Stimulated activated CD4-positive, alpha-beta T cell treated with anti-CD3 and anti-CD28 coated beads, TNF-alpha, amount 100 ng/mL, for 4 hours (primary cell): ENCODE data around the gene CXorf49.
"Not testable (repeated sequence)": the region's sequence is repeated elsewhere in the genome, so short reads cannot be mapped to it uniquely, and the experiment has no call there.

Experiments
- DNase-seq, 3 experiments: peaks; one replicate each; pipeline ENCODE4 v3.0.0-alpha.2; 2020; ENCODE audit warnings: low read depth in 3 of 3

Gene CXorf49

DNA sequence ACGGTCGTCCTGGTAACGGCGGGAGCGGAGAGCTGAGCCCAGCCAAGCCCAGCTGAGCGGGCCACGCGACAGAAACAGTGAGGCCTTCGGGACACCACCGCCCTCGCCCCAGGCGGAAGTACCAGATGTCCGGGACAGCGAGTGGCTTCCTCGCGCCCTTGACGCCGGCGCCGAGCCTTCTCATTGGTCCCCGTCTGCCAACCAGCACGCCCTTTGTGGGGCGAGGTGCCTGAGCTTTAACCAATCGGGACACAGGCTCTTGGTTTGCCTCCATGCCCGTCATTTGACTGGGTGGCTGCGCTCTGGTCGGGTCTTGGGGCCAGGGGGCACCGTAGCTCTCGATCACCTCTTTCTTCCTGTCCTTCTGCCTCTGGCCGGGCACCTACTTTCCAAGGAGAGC, at the start of gene CXorf49:
Gene CXorf49, minus strand, starts transcription at position 101 of the 400 bp plus-strand sequence. CDS start 134 bp downstream, outside the sequence.
- DNase-seq, result not testable (repeated sequence)

DNA sequence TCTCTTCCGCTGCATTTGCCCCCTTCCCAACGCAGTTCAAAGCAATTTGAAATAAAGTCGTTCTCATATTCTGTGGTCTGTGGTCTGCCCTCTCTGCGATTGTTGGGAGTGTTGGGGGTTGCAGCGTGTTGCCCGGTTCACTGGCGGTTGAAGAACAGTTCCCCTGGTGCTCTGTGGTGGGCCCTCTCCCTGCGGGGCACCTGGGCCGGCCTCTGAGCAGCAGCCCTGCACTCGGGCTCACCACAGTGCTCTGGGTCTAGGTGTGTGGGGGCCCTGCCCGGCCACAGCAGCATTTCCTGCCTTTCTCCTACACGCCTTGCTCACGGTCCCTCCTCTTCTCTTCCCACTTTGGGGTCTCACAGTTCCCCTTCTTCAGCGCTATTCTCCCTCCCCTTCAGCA, 49.0 kb upstream of the CXorf49 start:
- DNase-seq, result not testable (repeated sequence)

DNA sequence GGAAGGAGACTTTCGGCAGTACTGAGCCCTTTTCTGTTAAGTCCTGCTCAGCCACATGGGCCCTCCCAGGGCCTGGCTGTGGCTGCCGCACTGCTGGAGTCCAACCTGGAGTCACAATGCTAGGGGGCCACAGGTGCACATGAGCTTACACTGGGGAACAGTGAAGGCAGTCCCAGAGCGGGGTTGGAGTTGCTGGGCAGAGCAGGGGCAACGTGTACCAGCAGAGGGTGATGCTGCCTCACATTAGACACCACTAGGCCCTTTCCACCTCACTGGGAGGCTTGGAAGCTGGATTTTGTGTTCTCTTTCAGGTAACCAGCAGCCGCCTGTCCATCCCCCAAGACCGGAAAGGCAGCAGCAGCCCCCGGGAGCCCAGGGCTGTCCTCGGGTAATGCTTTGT, 47.5 kb upstream of the CXorf49 start:
- DNase-seq, result not testable (repeated sequence)

DNA sequence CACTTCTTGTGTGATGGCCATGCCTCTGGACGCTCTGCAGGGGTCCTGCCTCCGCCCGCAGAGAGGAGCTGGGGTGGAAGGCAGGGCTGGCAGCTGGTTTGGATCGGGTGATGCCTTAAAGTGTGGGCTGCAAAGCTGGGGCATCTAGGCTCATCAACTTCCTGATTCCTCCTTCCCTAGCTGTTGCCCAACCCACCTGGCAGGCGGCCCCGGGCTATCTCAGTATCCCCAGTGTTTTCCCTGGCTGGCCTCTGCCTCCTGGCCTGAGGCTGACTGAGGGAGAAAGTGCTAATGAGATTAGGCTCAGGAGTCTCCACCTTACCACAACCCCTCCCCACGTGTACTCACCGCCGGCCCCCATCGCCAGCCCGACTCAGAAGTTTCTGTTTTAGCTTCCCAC, 46.7 kb upstream of the CXorf49 start:
- not testable (repeated sequence) for DNase-seq

DNA sequence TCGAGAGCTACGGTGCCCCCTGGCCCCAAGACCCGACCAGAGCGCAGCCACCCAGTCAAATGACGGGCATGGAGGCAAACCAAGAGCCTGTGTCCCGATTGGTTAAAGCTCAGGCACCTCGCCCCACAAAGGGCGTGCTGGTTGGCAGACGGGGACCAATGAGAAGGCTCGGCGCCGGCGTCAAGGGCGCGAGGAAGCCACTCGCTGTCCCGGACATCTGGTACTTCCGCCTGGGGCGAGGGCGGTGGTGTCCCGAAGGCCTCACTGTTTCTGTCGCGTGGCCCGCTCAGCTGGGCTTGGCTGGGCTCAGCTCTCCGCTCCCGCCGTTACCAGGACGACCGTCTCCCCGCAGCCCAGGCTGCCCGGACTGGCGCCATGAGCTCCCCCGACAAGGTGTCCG, 45.0 kb upstream of the CXorf49 start, which contains the start of gene CXorf49B:
Gene CXorf49B, plus strand, starts transcription at position 301 of the 400 bp plus-strand sequence. Its CDS starts 75 bp downstream, at position 376.
- not testable (repeated sequence) for DNase-seq

DNA sequence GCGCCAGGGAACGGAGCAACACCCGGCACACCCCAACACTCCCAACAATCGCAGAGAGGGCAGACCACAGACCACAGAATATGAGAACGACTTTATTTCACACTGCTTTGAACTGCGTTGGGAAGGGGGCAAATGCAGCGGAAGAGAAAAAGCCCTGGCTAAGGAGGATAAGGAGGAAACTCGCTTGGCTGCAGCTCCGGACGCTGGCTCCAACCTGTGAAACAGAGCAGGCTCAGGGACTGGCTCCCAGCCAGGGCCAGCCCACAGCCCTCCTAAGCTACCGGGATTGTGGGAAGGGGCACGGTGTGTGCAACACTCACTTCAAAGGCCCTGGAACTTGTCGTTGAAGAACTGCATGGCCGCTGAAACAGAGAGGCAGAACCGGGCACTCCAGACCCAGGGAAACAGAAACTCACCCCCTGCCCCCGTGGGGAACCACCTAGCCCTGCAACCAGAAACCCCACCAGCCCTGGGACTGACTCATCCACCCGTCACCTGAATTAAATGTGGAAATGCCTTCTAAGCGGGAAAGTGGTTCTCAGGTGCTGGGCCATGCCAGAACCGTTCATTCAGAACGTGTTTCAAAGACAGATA, 42.7 kb upstream of the CXorf49 start:
- DNase-seq, result not testable (repeated sequence)

DNA sequence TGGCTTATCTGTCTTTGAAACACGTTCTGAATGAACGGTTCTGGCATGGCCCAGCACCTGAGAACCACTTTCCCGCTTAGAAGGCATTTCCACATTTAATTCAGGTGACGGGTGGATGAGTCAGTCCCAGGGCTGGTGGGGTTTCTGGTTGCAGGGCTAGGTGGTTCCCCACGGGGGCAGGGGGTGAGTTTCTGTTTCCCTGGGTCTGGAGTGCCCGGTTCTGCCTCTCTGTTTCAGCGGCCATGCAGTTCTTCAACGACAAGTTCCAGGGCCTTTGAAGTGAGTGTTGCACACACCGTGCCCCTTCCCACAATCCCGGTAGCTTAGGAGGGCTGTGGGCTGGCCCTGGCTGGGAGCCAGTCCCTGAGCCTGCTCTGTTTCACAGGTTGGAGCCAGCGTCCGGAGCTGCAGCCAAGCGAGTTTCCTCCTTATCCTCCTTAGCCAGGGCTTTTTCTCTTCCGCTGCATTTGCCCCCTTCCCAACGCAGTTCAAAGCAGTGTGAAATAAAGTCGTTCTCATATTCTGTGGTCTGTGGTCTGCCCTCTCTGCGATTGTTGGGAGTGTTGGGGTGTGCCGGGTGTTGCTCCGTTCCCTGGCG, 2.3 kb upstream of the CXorf49 start:
- not testable (repeated sequence) for DNase-seq

DNA sequence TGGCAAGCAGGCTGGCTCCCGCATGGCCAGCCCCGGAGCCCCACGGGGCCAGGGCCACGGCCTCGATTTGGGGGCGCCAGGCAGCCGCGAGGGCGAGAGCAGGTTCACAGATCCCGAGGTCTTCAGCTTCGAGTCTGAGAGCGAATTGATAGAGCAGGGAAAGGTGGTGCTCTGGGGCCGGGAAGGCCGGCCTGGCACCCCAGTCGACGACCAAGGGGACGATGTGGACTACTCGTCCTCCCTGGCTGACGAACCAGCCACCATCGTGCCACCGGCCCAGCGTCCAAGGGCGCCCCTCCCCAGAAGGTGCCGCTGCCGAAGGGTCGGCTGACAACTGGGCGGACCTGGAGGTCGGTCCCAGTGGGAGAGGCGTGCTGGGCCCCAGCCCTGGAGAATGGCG, 1.1 kb upstream of the CXorf49 start:
- not testable (repeated sequence) for DNase-seq

DNA sequence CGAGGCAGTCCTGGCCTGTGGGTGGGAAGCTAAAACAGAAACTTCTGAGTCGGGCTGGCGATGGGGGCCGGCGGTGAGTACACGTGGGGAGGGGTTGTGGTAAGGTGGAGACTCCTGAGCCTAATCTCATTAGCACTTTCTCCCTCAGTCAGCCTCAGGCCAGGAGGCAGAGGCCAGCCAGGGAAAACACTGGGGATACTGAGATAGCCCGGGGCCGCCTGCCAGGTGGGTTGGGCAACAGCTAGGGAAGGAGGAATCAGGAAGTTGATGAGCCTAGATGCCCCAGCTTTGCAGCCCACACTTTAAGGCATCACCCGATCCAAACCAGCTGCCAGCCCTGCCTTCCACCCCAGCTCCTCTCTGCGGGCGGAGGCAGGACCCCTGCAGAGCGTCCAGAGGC, 1.8 kb downstream of the CXorf49 start:
- not testable (repeated sequence) for DNase-seq

DNA sequence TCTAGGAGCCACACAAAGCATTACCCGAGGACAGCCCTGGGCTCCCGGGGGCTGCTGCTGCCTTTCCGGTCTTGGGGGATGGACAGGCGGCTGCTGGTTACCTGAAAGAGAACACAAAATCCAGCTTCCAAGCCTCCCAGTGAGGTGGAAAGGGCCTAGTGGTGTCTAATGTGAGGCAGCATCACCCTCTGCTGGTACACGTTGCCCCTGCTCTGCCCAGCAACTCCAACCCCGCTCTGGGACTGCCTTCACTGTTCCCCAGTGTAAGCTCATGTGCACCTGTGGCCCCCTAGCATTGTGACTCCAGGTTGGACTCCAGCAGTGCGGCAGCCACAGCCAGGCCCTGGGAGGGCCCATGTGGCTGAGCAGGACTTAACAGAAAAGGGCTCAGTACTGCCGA, 2.5 kb downstream of the CXorf49 start:
- not testable (repeated sequence) for DNase-seq

DNA sequence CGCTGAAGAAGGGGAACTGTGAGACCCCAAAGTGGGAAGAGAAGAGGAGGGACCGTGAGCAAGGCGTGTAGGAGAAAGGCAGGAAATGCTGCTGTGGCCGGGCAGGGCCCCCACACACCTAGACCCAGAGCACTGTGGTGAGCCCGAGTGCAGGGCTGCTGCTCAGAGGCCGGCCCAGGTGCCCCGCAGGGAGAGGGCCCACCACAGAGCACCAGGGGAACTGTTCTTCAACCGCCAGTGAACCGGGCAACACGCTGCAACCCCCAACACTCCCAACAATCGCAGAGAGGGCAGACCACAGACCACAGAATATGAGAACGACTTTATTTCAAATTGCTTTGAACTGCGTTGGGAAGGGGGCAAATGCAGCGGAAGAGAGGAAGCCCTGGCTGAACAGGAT, 4.0 kb downstream of the CXorf49 start:
- not testable (repeated sequence) for DNase-seq

DNA sequence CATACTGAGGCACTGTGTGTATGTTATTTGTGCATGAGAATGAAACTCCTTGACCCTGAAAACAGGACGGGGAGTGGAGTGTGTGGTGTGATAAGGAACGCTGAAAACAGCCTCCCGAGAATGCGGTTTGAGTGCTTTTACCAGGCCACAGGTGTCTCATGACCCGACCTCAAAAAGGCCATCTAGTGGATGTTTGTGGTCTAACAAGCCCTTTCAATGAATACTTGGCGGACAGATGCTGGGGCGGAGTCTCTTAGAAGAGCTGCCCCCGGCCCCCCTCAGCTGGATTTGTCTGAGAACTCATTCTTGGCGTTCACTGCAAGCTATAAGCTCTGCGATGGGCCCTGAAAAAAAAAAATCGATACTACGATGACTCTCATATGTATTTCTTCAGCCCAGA, 15.2 kb downstream of the CXorf49 start:
- not testable (repeated sequence) for DNase-seq

DNA sequence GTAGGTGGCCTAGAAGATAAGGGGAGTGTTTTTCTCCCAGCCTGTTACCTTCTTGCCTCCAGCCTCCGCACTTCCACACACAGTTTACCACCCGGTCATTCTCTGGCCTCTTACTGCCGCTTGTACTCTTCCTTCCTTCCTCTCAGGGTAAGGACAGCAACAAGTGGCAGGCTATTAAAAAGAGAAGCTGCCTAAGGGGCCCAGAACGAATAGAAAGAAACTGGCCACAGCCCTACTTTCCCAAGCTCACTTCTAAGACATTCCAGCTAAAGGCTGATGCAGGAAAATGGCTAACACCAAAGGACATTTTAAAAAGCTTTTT, 19.1 kb downstream of the CXorf49 start:
- DNase-seq, result not testable (repeated sequence)

DNA sequence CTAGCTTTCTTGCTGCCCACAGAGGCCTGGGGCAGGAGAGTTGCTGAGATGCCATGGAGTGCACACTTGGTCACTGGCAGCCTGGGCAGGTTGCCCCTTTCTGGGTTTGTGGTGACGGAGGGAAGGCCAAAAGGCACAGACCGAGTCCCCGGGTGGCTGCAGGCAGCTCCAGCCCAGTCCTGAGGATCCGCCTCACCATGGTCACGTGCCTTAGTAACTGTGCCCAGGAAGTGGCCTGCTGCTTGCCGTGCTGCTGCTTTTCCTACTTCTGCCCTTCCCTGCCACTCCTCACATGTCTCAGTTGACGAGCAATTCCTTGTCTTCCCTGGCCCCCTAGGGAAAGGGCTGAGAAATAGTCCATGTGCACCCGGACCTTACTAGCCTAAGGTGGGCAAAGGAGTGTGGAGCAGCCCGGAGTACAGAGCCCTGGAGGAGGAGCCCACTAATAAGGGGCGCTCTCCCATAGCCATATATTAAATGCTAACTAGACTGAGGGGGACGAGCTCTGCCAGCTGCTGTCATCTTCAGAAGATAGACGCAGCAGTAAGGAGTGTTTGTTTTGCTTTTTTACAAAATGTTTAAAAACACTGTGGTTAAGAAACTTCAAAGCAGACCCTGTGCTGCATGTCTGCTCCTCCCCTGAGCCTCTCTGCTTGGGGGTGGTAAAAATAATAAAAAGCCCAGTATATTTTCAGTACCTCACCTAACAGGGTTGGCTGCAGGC, 19.6 kb downstream of the CXorf49 start:
- DNase-seq, result not testable (repeated sequence)

DNA sequence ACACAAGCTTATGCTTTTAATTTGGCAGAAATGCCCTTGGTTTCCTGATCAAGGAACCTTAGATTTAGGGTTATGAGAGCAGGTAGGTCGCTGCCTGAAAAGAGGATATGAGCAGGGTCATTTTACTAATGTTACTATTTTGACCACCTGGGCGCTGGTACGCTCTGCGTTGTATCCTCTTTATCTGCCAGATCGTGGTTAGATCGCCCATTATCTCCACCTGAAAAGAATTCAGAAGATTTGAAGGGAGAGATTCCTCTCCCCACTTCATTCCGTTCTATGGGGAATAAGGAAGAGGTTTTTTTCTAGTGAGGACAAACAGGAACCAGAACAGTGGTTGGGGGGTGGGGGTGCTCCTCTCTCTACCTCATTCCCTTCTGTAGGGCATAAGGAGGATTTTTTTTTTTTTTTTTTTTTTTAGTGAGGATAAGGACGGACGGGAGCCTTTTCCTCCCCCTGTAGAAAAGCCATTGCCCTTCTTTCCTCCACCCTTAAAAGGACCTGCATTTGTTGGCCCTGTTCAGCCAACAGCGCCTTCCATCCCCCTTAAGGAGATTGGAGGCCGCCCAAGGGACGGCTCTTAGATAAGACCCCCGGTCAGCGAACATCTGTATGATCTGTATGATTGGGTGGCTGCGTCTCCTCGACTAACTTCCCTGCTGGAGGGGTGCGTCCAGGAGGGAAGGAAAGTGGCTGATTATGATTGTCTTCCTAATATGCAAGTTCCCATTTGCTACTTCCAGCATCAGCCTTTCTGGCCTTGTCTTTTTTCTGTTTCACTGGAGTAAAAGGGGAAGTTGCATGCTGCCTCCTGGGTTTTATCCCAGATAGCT, 20.4 kb downstream of the CXorf49 start:
- DNase-seq, result not testable (repeated sequence)

DNA sequence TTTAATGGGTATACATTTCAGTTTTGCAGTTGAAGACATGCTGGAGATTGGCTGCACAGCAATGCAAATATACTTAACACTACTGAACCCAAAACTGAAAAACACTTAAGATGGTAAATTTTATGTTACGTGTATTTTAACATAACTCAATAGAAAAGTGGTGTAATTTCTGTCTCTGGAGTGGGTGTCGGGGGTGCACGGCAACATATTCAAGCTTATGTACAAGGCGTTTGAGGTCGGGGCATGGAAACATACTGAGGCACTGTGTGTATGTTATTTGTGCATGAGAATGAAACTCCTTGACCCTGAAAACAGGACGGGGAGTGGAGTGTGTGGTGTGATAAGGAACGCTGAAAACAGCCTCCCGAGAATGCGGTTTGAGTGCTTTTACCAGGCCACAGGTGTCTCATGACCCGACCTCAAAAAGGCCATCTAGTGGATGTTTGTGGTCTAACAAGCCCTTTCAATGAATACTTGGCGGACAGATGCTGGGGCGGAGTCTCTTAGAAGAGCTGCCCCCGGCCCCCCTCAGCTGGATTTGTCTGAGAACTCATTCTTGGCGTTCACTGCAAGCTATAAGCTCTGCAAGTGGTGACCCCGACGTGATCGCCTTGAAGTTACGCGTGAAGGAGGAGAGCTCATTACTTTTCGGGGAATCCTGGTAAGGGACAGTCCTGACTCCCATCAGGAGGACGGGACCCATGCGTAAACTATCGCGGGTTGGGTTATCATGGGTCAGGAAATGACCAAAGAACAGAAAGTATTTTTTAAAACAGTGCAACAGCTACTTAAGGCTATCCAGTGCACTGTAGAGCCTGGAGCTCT, 21.2 kb downstream of the CXorf49 start:
- not testable (repeated sequence) for DNase-seq

DNA sequence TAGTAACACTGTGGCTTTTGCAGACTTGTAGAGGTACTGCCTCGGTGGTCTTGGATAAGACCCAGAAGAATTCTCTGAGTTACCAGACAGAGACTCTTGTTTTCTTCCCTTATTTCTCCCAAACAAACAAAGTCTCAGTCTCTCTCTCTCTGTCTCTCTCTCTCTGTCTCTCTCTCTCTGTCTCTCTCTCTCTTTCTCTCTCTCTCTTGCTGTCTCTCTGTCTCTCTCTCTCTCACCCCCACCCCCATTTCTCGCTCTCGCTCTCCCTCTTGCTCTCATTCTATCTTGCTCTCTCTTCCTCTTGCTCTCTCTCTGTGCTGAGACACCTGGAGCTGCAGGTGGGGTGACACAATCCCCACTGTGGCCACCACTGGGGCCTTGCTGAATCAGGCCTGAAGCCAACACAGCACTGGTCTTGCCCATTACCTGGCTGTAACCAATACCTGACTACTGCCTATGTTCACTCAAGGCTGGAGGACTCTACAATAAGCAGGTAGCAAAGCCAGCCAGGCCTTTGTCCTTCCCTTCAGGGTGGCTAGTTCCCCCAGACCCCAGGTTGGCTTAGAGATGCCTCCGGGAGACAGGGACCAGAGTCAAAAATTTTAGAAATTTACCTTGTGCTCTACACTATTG, 38.4 kb downstream of the CXorf49 start:
- no peak for DNase-seq

DNA sequence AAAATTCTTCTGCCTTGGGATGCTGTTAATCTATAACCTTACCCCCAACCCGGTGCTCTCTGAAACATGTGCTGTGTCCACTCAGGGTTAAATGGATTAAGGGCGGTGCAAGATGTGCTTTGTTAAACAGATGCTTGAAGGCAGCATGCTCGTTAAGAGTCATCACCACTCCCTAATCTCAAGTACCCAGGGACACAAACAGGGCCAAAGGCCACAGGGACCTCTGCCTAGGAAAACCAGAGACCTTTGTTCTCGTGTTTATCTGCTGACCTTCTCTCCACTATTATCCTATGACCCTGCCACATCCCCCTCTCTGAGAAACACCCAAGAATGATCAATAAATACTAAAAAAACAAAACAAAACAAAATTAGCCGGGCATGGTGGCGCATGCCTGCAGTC, 40.9 kb downstream of the CXorf49 start:
- not testable (repeated sequence) for DNase-seq

DNA sequence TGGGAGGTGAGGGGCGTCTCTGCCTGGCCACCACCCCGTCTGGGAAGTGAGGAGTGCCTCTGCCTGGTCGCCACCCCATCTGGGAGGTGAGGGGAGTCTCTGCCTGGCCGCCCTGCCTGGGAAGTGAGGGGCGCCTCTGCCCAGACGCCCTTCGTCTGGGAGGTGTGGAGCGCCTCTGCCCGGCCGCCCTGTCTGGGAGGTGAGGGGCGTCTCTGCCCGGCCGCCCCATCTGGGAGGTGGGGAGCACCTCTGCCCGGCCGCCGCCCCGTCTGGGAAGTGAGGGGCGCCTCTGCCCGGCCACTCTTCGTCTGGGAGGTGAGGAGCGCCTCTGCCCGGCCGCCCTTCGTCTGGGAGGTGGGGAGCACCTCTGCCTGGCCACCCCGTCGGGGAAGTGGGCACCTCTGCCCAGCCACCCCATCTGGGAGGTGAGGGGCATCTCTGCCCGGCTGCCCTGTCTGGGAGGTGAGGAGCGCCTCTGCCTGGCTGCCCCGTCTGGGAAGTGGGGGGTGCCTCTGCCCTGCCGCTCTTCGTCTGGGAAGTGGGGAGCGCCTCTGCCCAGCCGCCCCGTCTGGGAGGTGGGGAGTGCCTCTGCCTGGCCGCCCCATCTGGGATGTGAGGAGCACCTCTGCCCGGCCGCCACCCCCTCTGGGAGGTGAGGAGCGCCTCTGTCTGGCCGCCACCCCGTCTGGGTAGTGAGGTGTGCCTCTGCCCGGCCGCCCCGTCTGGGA, 41.9 kb downstream of the CXorf49 start:
- DNase-seq, result not testable (repeated sequence)

DNA sequence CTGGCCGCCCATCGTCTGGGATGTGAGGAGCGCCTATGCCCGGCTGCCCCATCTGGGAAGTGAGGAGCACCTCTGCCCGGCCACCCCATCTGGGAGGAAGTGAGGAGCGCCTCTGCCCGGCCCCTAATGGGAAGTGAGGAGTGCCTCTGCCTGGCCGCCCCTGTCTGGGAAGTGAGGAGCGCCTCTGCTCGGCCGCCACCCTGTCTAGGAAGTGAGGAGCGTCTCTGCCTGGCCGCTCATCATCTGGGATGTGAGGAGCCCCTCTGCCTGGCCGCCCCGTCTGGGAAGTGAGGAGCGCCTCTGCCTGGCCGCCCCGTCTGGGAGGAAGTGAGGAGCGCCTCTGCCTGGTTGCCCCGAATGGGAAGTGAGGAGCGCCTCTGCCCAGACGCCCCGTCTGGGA, 42.4 kb downstream of the CXorf49 start:
- DNase-seq, result not testable (repeated sequence)
